Measurements from ENCODE around the gene EXOC5.

EXOC5 gene

GRCh38 chr14:57153286-57153685, 115.4 kb downstream of the EXOC5 start:
- no peak for DNase-seq
